ENCODE measurements around the gene MTG1. TPM values are rescaled to one million over a fixed set of nuclear protein-coding genes. Genes with fewer than 3 reads are reported as not detected.
"Not testable (repeated sequence)": the region's sequence is repeated elsewhere in the genome, so short reads cannot be mapped to it uniquely, and the experiment has no call there.

Gene MTG1
- total RNA-seq, 1 donor from 2014 or later: 31.8 TPM

- no peak for TF ChIP-seq CTCF (conservative IDR thresholded peaks at IDR 0.05; ENCODE audit: low read depth, low read length)
- no peak for DNase-seq (ENCODE audit: low read depth)
- H3K4me3 ChIP-seq (ENCODE audit: low read depth, low read length): no peak overlapping the region
Observed at GRCh38 chr10:133421336-133422222, 27.6 kb downstream of the MTG1 start.

GRCh38 chr10:133422223-133422806, 28.4 kb downstream of the MTG1 start:
- DNase-seq (ENCODE audit: low read depth): no peak
- no peak for TF ChIP-seq CTCF (conservative IDR thresholded peaks at IDR 0.05; ENCODE audit: low read depth, low read length)

GRCh38 chr10:133422807-133423771, 29.1 kb downstream of the MTG1 start:
- TF ChIP-seq CTCF (conservative IDR thresholded peaks at IDR 0.05; ENCODE audit: low read depth, low read length): no peak
- no peak overlapping the region for H3K4me3 ChIP-seq (ENCODE audit: low read depth, low read length)
- DNase-seq (ENCODE audit: low read depth): no peak

More at GRCh38 chr10:133422223-133422806, 28.4 kb downstream of the MTG1 start:
- H3K4me3 ChIP-seq (ENCODE audit: low read depth, low read length): no peak overlapping the region

- H3K4me3 ChIP-seq (ENCODE audit: low read depth, low read length); DNase-seq (ENCODE audit: low read depth): not testable (repeated sequence)
Observed at GRCh38 chr10:133424102-133424501, 30.1 kb downstream of the MTG1 start.

GRCh38 chr10:133424601-133425000, 30.6 kb downstream of the MTG1 start, which contains the start of gene SPRN:
SPRN (minus strand) TSS chr10:133424625; CDS start chr10:133423681, 944 bp downstream.
- not testable (repeated sequence) for H3K4me3 ChIP-seq (ENCODE audit: low read depth, low read length); DNase-seq (ENCODE audit: low read depth)

- not testable (repeated sequence) for DNase-seq (ENCODE audit: low read depth); H3K4me3 ChIP-seq (ENCODE audit: low read depth, low read length)
Observed at GRCh38 chr10:133429571-133429970, 35.6 kb downstream of the MTG1 start.

GRCh38 chr10:133431888-133432613, 38.1 kb downstream of the MTG1 start:
- not testable (repeated sequence) for DNase-seq (ENCODE audit: low read depth)

GRCh38 chr10:133432789-133433188, 38.8 kb downstream of the MTG1 start:
- H3K4me3 ChIP-seq (ENCODE audit: low read depth, low read length); DNase-seq (ENCODE audit: low read depth): not testable (repeated sequence)

More at GRCh38 chr10:133431888-133432613, 38.1 kb downstream of the MTG1 start:
- H3K4me3 ChIP-seq (ENCODE audit: low read depth, low read length): not testable (repeated sequence)
